HEK293 (cell line): Measurements from ENCODE around the gene ZNF660.
"Not testable (repeated sequence)": the region's sequence is repeated elsewhere in the genome, so short reads cannot be mapped to it uniquely, and the experiment has no call there.

ENCODE experiments used
- KLF8 ChIP-seq: fragments of 450-650 bp; formaldehyde crosslinking; IDR thresholded peaks from 2 replicates; pipeline ENCODE4 v1.5.1; 2016; ENCODE audit warnings: missing biosample characterization, missing genetic modification characterization
- YY1 ChIP-seq: fragments of 450-650 bp; formaldehyde crosslinking; IDR thresholded peaks from 2 replicates; pipeline ENCODE4 v1.5.1; 2018; ENCODE audit warnings: missing biosample characterization, missing genetic modification characterization
- ZFHX2 ChIP-seq: fragments of 450-650 bp; formaldehyde crosslinking; conservative IDR thresholded peaks from 2 replicates; pipeline ENCODE4 v1.5.1; 2016; ENCODE audit warnings: missing biosample characterization, missing genetic modification characterization
- ZNF10 ChIP-seq: fragments of 450-650 bp; formaldehyde crosslinking; IDR thresholded peaks from 2 replicates; pipeline ENCODE4 v1.5.1; 2017; ENCODE audit warnings: missing biosample characterization, missing genetic modification characterization
- ZNF23 ChIP-seq: fragments of 450-650 bp; formaldehyde crosslinking; IDR thresholded peaks from 2 replicates; pipeline ENCODE4 v1.5.1; 2016; ENCODE audit warnings: missing biosample characterization, missing genetic modification characterization, borderline replicate concordance
- ZNF239 ChIP-seq: fragments of 450-650 bp; formaldehyde crosslinking; IDR thresholded peaks from 2 replicates; pipeline ENCODE4 v1.5.1; 2016; ENCODE audit warnings: missing biosample characterization, missing genetic modification characterization
- ZNF366 ChIP-seq: fragments of 450-650 bp; formaldehyde crosslinking; conservative IDR thresholded peaks from 2 replicates; pipeline ENCODE4 v1.5.1; 2016; ENCODE audit warnings: missing biosample characterization, missing genetic modification characterization
- ZNF621 ChIP-seq: fragments of 450-650 bp; formaldehyde crosslinking; IDR thresholded peaks from 2 replicates; pipeline ENCODE4 v1.5.1; 2017; ENCODE audit warnings: missing biosample characterization, missing genetic modification characterization
- ZNF776 ChIP-seq: fragments of 450-650 bp; formaldehyde crosslinking; IDR thresholded peaks from 2 replicates; pipeline ENCODE4 v1.5.0; 2017; ENCODE audit warnings: missing biosample characterization, missing genetic modification characterization, borderline replicate concordance
- TF ChIP-seq, protein P1 (sequence below): fragments of 450-650 bp; formaldehyde crosslinking; IDR thresholded peaks from 2 replicates; pipeline ENCODE4 v1.5.1; 2016; ENCODE audit warnings: missing biosample characterization, missing genetic modification characterization
- TF ChIP-seq, protein P2 (sequence below): fragments of 450-650 bp; formaldehyde crosslinking; IDR thresholded peaks from 2 replicates; pipeline ENCODE4 v1.5.1; 2016; ENCODE audit warnings: missing biosample characterization, missing genetic modification characterization
- TF ChIP-seq, protein P3 (sequence below): fragments of 450-650 bp; formaldehyde crosslinking; IDR thresholded peaks from 2 replicates; pipeline ENCODE4 v1.5.1; 2016; ENCODE audit warnings: missing biosample characterization, missing genetic modification characterization, low read depth
- TF ChIP-seq, protein P4 (sequence below): fragments of 450-650 bp; formaldehyde crosslinking; IDR thresholded peaks from 2 replicates; pipeline ENCODE4 v1.5.1; 2016; ENCODE audit warnings: missing biosample characterization, missing genetic modification characterization
- TF ChIP-seq, protein P5 (sequence below): fragments of 450-650 bp; formaldehyde crosslinking; IDR thresholded peaks from 2 replicates; pipeline ENCODE4 v1.5.1; 2016; ENCODE audit warnings: missing biosample characterization, missing genetic modification characterization

DNA sequence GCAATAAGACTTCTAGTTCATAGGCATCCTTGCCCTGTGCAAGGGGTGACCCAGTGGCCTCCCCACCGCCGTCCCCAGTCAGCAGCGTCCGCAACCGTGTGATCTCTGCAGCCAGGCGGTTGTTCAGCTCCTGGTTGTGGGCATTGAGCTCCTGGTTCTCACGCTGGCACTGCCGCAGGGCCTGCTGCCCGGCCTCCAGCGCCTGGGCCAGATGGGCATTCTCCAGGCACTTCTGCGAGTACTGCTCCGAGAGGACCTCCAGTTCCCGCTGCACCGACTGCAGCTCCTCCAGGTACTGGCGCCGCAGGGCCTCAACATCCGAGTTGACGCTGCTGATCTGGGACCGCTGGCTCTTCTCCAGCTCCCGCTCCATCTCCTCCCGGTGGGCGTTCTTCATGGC is 6.4 kb upstream of the ZNF660 start:
- not testable (repeated sequence) for TF ChIP-seq ZNF239 (tag by site-specific recombination); ZNF10 (tag by site-specific recombination); ZFHX2 (tag by site-specific recombination); ZNF366; KLF8 (tag by site-specific recombination); YY1; ZNF621; ZNF776 (tag by site-specific recombination); ZNF23 (tag by site-specific recombination)
- TF ChIP-seq, protein P1, sequence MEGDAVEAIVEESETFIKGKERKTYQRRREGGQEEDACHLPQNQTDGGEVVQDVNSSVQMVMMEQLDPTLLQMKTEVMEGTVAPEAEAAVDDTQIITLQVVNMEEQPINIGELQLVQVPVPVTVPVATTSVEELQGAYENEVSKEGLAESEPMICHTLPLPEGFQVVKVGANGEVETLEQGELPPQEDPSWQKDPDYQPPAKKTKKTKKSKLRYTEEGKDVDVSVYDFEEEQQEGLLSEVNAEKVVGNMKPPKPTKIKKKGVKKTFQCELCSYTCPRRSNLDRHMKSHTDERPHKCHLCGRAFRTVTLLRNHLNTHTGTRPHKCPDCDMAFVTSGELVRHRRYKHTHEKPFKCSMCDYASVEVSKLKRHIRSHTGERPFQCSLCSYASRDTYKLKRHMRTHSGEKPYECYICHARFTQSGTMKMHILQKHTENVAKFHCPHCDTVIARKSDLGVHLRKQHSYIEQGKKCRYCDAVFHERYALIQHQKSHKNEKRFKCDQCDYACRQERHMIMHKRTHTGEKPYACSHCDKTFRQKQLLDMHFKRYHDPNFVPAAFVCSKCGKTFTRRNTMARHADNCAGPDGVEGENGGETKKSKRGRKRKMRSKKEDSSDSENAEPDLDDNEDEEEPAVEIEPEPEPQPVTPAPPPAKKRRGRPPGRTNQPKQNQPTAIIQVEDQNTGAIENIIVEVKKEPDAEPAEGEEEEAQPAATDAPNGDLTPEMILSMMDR (tag by site-specific recombination): not testable (repeated sequence)
- TF ChIP-seq, protein P2, sequence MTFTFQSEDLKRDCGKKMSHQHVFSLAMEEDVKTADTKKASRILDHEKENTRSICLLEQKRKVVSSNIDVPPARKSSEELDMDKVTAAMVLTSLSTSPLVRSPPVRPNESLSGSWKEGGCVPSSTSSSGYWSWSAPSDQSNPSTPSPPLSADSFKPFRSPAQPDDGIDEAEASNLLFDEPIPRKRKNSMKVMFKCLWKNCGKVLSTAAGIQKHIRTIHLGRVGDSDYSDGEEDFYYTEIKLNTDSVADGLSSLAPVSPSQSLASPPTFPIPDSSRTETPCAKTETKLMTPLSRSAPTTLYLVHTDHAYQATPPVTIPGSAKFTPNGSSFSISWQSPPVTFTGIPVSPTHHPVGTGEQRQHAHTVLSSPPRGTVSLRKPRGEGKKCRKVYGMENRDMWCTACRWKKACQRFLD (tag by site-specific recombination): not testable (repeated sequence)
- TF ChIP-seq, protein P3, sequence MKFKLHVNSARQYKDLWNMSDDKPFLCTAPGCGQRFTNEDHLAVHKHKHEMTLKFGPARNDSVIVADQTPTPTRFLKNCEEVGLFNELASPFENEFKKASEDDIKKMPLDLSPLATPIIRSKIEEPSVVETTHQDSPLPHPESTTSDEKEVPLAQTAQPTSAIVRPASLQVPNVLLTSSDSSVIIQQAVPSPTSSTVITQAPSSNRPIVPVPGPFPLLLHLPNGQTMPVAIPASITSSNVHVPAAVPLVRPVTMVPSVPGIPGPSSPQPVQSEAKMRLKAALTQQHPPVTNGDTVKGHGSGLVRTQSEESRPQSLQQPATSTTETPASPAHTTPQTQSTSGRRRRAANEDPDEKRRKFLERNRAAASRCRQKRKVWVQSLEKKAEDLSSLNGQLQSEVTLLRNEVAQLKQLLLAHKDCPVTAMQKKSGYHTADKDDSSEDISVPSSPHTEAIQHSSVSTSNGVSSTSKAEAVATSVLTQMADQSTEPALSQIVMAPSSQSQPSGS (tag by site-specific recombination): not testable (repeated sequence)
- TF ChIP-seq, protein P4, sequence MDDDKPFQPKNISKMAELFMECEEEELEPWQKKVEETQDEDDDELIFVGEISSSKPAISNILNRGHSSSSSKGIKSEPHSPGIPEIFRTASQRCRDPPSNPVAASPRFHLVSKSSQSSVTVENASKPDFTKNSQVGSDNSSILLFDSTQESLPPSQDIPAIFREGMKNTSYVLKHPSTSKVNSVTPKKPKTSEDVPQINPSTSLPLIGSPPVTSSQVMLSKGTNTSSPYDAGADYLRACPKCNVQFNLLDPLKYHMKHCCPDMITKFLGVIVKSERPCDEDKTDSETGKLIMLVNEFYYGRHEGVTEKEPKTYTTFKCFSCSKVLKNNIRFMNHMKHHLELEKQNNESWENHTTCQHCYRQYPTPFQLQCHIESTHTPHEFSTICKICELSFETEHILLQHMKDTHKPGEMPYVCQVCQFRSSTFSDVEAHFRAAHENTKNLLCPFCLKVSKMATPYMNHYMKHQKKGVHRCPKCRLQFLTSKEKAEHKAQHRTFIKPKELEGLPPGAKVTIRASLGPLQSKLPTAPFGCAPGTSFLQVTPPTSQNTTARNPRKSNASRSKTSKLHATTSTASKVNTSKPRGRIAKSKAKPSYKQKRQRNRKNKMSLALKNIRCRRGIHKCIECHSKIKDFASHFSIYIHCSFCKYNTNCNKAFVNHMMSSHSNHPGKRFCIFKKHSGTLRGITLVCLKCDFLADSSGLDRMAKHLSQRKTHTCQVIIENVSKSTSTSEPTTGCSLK (tag by site-specific recombination): not testable (repeated sequence)
- TF ChIP-seq, protein P5, sequence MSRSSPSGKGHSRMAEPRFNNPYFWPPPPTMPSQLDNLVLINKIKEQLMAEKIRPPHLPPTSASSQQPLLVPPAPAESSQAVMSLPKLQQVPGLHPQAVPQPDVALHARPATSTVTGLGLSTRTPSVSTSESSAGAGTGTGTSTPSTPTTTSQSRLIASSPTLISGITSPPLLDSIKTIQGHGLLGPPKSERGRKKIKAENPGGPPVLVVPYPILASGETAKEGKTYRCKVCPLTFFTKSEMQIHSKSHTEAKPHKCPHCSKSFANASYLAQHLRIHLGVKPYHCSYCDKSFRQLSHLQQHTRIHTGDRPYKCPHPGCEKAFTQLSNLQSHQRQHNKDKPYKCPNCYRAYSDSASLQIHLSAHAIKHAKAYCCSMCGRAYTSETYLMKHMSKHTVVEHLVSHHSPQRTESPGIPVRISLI: not testable (repeated sequence)
